ENCODE measurements around the gene DCHS1. TPM values are rescaled to one million over a fixed set of nuclear protein-coding genes. Genes with fewer than 3 reads are reported as not detected.

DCHS1 gene
- total and polyA plus RNA-seq, 4 donors, result 6.0 to 39.9 (median 11.5) TPM

GRCh38 chr11:6608011-6608410, 47.6 kb downstream of the DCHS1 start:
- ATAC-seq (ENCODE audit: insufficient read depth, low FRiP score) (no peak), DNase-seq (no peak)
- TF ChIP-seq CTCF (IDR thresholded peaks at IDR 0.05; ENCODE audit: control extremely low read depth, extremely low read depth), result no peak
- Histone ChIP-seq H3K9ac (ENCODE audit: insufficient read depth in 1 of 2, low read length in 2 of 2) (peak overlapping the region in 1 of 2 donors; percentile 73), H3K4me1 (ENCODE audit: control insufficient read depth in 5 of 5, insufficient read depth in 5 of 5, low read length in 5 of 5) (peaks cover 5 to 50% (median 29%) of the 10 kb centered on the region in 5 donors), H3K9me3 (ENCODE audit: control insufficient read depth in 4 of 4, insufficient read depth in 3 of 4, low read length in 3 of 4) (no peaks in the 10 kb centered on the region), H3K36me3 (ENCODE audit: control insufficient read depth in 4 of 4, insufficient read depth in 4 of 4, low read length in 4 of 4) (peaks cover 14 to 35% (median 28%) of the 10 kb centered on the region in 4 donors), H3K4me3 (no peak overlapping the region), H3K27ac (ENCODE audit: low read depth in 1 of 2, low read length in 1 of 2) (peak overlapping the region; percentile 62 to 71), H3K27me3 (ENCODE audit: control insufficient read depth in 3 of 3, insufficient read depth in 3 of 3, low read length in 2 of 3) (no peaks in the 10 kb centered on the region)
- 93 to 96% methylated on average over 9 of the region's 9 CpGs for WGBS, 2 donors

GRCh38 chr11:6607190-6607795, 48.3 kb downstream of the DCHS1 start:
- no peak overlapping the region for H3K4me3 ChIP-seq
- peak overlapping the region; percentile 39 to 71 for H3K27ac ChIP-seq (ENCODE audit: low read depth in 1 of 2, low read length in 1 of 2)
- H3K27me3 ChIP-seq (ENCODE audit: control insufficient read depth in 3 of 3, insufficient read depth in 3 of 3, low read length in 2 of 3), result no peaks in the 10 kb centered on the region
- peak overlapping the region in 1 of 2 donors; percentile 73 for H3K9ac ChIP-seq (ENCODE audit: insufficient read depth in 1 of 2, low read length in 2 of 2)
- peaks cover 10 to 49% (median 26%) of the 10 kb centered on the region in 5 donors for H3K4me1 ChIP-seq (ENCODE audit: control insufficient read depth in 5 of 5, insufficient read depth in 5 of 5, low read length in 5 of 5)
- peaks cover 14 to 35% (median 28%) of the 10 kb centered on the region in 4 donors for H3K36me3 ChIP-seq (ENCODE audit: control insufficient read depth in 4 of 4, insufficient read depth in 4 of 4, low read length in 4 of 4)
- DNase-seq (peak in 1 of 3 donors; percentile 54), ATAC-seq (ENCODE audit: insufficient read depth, low FRiP score) (no peak)
- TF ChIP-seq CTCF (IDR thresholded peaks at IDR 0.05; ENCODE audit: control extremely low read depth, extremely low read depth), result no peak
- H3K9me3 ChIP-seq (ENCODE audit: control insufficient read depth in 4 of 4, insufficient read depth in 3 of 4, low read length in 3 of 4), result no peaks in the 10 kb centered on the region

GRCh38 chr11:6606471-6607189, 49.0 kb downstream of the DCHS1 start:
- Histone ChIP-seq H3K9ac (ENCODE audit: insufficient read depth in 1 of 2, low read length in 2 of 2) (peak overlapping the region; percentile 31 to 90), H3K27me3 (ENCODE audit: control insufficient read depth in 3 of 3, insufficient read depth in 3 of 3, low read length in 2 of 3) (no peaks in the 10 kb centered on the region), H3K36me3 (ENCODE audit: control insufficient read depth in 4 of 4, insufficient read depth in 4 of 4, low read length in 4 of 4) (peaks cover 14 to 35% (median 29%) of the 10 kb centered on the region in 4 donors), H3K4me3 (no peak overlapping the region), H3K9me3 (ENCODE audit: control insufficient read depth in 4 of 4, insufficient read depth in 3 of 4, low read length in 3 of 4) (no peaks in the 10 kb centered on the region), H3K27ac (ENCODE audit: low read depth in 1 of 2, low read length in 1 of 2) (peak overlapping the region; percentile 88 to 89), H3K4me1 (ENCODE audit: control insufficient read depth in 5 of 5, insufficient read depth in 5 of 5, low read length in 5 of 5) (peaks cover 14 to 55% (median 26%) of the 10 kb centered on the region in 5 donors)
- WGBS, 2 donors, result 12 to 15% methylated on average over 11 of the region's 11 CpGs
- DNase-seq (peak; percentile 97 to 98 (median 97)), ATAC-seq (ENCODE audit: insufficient read depth, low FRiP score) (peak; percentile 50)
- no peak for TF ChIP-seq CTCF (IDR thresholded peaks at IDR 0.05; ENCODE audit: control extremely low read depth, extremely low read depth)
